GM18502 (cell line): Measurements from ENCODE around the gene ALG1L2.
A peak's percentile ranks its signal among the peaks of the same experiment; 100 is the strongest.
"Not testable (repeated sequence)": the region's sequence is repeated elsewhere in the genome, so short reads cannot be mapped to it uniquely, and the experiment has no call there.

Source experiments
- ATAC-seq: cut with Tn5 transposase; IDR thresholded peaks from one replicate; pipeline ENCODE4 v1.9.1; 2021; ENCODE audit warnings: mild to moderate bottlenecking; ENCODE audit not compliant: unreplicated experiment, poor library complexity

The ALG1L2 gene

GRCh38 chr3:130091958-130092357, 10.3 kb downstream of the ALG1L2 start:
- ATAC-seq: no peak

GRCh38 chr3:130093741-130094391, 12.2 kb downstream of the ALG1L2 start:
- ATAC-seq: no peak

- ATAC-seq: not testable (repeated sequence)
These were observed 12.9 kb downstream of the ALG1L2 start for GRCh38 chr3:130094491-130094941.

GRCh38 chr3:130095858-130096257, 14.2 kb downstream of the ALG1L2 start:
- not testable (repeated sequence) for ATAC-seq

GRCh38 chr3:130097096-130097495, 15.5 kb downstream of the ALG1L2 start:
- not testable (repeated sequence) for ATAC-seq

- not testable (repeated sequence) for ATAC-seq
These were observed 16.3 kb downstream of the ALG1L2 start for GRCh38 chr3:130097690-130098638.

GRCh38 chr3:130098639-130099385, 17.2 kb downstream of the ALG1L2 start:
- ATAC-seq: not testable (repeated sequence)

GRCh38 chr3:130102545-130102944, 20.9 kb downstream of the ALG1L2 start:
- ATAC-seq: not testable (repeated sequence)

- not testable (repeated sequence) for ATAC-seq
These were observed 22.6 kb downstream of the ALG1L2 start for GRCh38 chr3:130104191-130104590.

- not testable (repeated sequence) for ATAC-seq
These were observed 25.8 kb downstream of the ALG1L2 start for GRCh38 chr3:130107333-130107995.

- not testable (repeated sequence) for ATAC-seq
These were observed 27.4 kb downstream of the ALG1L2 start for GRCh38 chr3:130108836-130109585.

- ATAC-seq: not testable (repeated sequence)
These were observed 28.9 kb downstream of the ALG1L2 start for GRCh38 chr3:130110386-130111169.

- peak; percentile 99 for ATAC-seq
These were observed 29.7 kb downstream of the ALG1L2 start for GRCh38 chr3:130111185-130111864.

DNA sequence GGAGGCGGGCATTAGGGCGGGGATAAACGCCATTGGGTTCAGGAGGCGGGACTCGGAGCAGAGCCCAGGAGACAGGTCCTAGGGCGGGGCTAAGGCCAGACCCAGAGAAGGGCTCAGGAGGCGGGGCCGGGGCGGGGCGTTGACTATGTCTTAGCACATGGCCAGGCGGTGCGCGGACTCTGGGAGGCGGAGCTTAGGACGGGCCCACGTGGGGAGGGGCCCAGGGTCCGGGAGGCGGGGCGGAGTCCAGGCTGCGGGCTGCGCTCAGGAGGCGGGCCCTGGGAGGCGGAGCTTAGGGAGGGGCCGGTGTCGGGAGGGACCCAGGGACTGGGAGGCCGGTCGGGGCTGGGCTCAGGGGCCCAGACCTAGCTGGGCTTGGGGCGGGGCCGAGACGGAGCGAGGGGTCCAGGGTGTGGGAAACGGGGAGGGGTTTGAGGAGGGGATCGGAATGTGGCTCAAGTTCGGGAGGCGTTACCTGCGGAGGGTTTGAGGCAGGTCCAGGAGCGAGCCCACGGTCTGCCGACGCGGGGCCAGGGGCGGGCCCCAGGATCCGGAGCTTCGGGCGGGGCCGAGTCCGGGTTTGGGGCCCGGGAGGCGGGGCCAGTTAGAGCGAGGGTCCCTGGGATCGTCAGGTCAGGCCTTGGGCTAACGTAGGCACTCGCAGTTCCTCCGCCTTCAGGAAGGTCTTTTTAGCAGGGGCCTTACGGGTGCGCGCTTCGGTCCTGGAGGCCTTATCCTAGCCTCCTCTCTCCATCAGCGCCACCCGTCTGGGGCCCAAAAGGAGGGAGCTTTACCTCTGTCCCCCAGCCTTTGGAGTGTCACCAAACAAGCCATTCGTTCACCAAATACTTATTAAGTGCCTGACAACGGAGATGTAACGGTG, 30.5 kb downstream of the ALG1L2 start:
- ATAC-seq: peak; percentile 60

GRCh38 chr3:130112748-130113073, 31.1 kb downstream of the ALG1L2 start:
- ATAC-seq: not testable (repeated sequence)

- not testable (repeated sequence) for ATAC-seq
These were observed 33.8 kb downstream of the ALG1L2 start for GRCh38 chr3:130115400-130115799.

- ATAC-seq: no peak
These were observed 36.3 kb downstream of the ALG1L2 start for GRCh38 chr3:130117933-130118332.
